Adrenal gland (tissue), 12 donors: Measurements from ENCODE around the gene PSMG1. TPM values are rescaled to one million over a fixed set of nuclear protein-coding genes. Genes with fewer than 3 reads are reported as not detected.

ENCODE experiments used
- DNase-seq, 7 donors: peaks; one replicate each; pipeline ENCODE4 v3.0.0-alpha.2; 2019 to 2020
- H3K27ac ChIP-seq, 5 donors: fragments of 200-600 bp; sonication (generic) in 4 of 5; 1 replicate in 3 of 5; 2 replicates in 2 of 5; pipeline versions ENCODE4 v1.5.1 to v1.8.0; 2016 to 2020; ENCODE audit warnings: mild to moderate bottlenecking in 1 of 5
- H3K27me3 ChIP-seq: fragments of 200-600 bp; 2 replicates; pipeline ENCODE4 v1.8.0; 2021
- H3K36me3 ChIP-seq, 2 donors: fragments of 200-600 bp; replicated peaks in 1 of 2; 1 replicate in 1 of 2; 2 replicates in 1 of 2; pipeline versions ENCODE4 v1.5.1 to v1.8.0; 2018 to 2022
- H3K4me1 ChIP-seq, 2 donors: fragments of 200-600 bp; replicated peaks in 1 of 2; 1 replicate in 1 of 2; 2 replicates in 1 of 2; pipeline versions ENCODE4 v1.5.1 to v1.8.0; 2018 to 2021
- H3K4me3 ChIP-seq, 4 donors: fragments of 200-600 bp; sonication (generic) in 3 of 4; one replicate each; pipeline ENCODE4 v1.5.1; 2016 to 2018
- H3K9me3 ChIP-seq, 3 donors: fragments of 200-600 bp; sonication (generic) in 1 of 3; replicated peaks in 1 of 3; 1 replicate in 2 of 3; 2 replicates in 1 of 3; pipeline versions ENCODE4 v1.5.1 to v1.8.0; 2016 to 2021
- CTCF ChIP-seq, 6 experiments: fragments of 450-650 bp in 4 of 6; fragments of 200-600 bp in 2 of 6; sonication (generic) in 1 of 6; IDR thresholded peaks; 1 replicate in 5 of 6; 2 replicates in 1 of 6; pipeline versions ENCODE4 v1.5.1 to v1.8.0; 2016 to 2021; ENCODE audit warnings: antibody characterized with exemption in 6 of 6, mild to moderate bottlenecking in 2 of 6, moderate library complexity in 1 of 6
- POLR2A ChIP-seq, 2 donors: fragments of 450-650 bp; IDR thresholded peaks; one replicate each; pipeline ENCODE4 v1.6.1; 2017; ENCODE audit warnings: antibody characterized with exemption in 2 of 2, mild to moderate bottlenecking in 2 of 2, moderate library complexity in 1 of 2
- WGBS, 4 donors: extraction: QIAGEN DNeasy Blood & Tissue Kit in 2 of 4; methylation state at CpG; one replicate each; pipeline versions ENCODE4 v1.1.5 to v1.1.7; 2013 to 2017; 5-methylcytosine and 5-hydroxymethylcytosine counted together
- intact Hi-C, 2 donors: fragments of 100-400 bp; cut with DNase I; formaldehyde crosslinking; loops; one replicate each; pipeline versions ENCODE4 v1.14.1 to v1.15.0; 2022 to 2023
- polyA plus RNA-seq, 3 donors: library from polyadenylated mRNA; stranded (reverse); fragments of 200-250 nt in 2 of 3; fragments of 350-450 nt in 1 of 3; fragmentation: Illumina TruSeq in 1 of 3; extraction: RNeasy Lipid Tissue Mini Kit (QIAGEN cat#74804) in 1 of 3; gene quantifications; one replicate each; pipeline ENCODE4 v1.2.3, GENCODE V29; 2013 to 2014
- total RNA-seq, 9 donors: library from RNA; depleted of rRNA in 4 of 9; stranded (reverse); fragments of >200 nt in 4 of 9; fragments of 120-200 nt in 1 of 9; fragmentation: NEBNext Ultra II Directional in 1 of 9; extraction: Animal tissue kit (Norgen Biotek cat#: 25700) in 1 of 9; gene quantifications; one replicate each; pipeline versions ENCODE4 v1.1.0 to v1.2.4, GENCODE V29; 2013 to 2023
- donor health status: healthy with polysubstance abuse.
- donor health status: Bipolar disorder and iron deficiency.
- donor health status: DM: yes; HTN: yes; CAD: no.
- donor health status: DM: no; HTN: no; CAD: no.
- donor health status: DM: no; HTN: no; CAD: no.
- donor health status: DM: yes; HTN: yes; CAD: no.

PSMG1 gene
- total and polyA plus RNA-seq, 12 donors = 19.0 to 104 (median 37.3) TPM

- intact Hi-C loops = no loop called here
- Histone ChIP-seq H3K4me3 (no peak overlapping the region), H3K4me1 (peaks cover 0 to 4% of the 10 kb centered on the region in 2 donors), H3K36me3 (peaks cover 0 to 56% of the 10 kb centered on the region in 2 donors), H3K27ac (no peak overlapping the region), H3K9me3 (no peaks in the 10 kb centered on the region), H3K27me3 (no peaks in the 10 kb centered on the region)
- TF ChIP-seq POLR2A (IDR thresholded peaks at IDR 0.05) (no peak), CTCF (IDR thresholded peaks at IDR 0.05) (no peak)
- 81 to 96% (median 93%) methylated on average over 5 of the region's 5 CpGs for WGBS, 4 donors
- no peak for DNase-seq
Observed at GRCh38 chr21:39197448-39198233, 14.4 kb upstream of the PSMG1 start.

GRCh38 chr21:39196838-39197237 is 13.6 kb upstream of the PSMG1 start:
- intact Hi-C loops = no loop called here
- Histone ChIP-seq H3K4me1 (peaks cover 0 to 4% of the 10 kb centered on the region in 2 donors), H3K4me3 (no peak overlapping the region), H3K36me3 (peaks cover 0 to 50% of the 10 kb centered on the region in 2 donors), H3K27ac (no peak overlapping the region), H3K27me3 (no peaks in the 10 kb centered on the region), H3K9me3 (no peaks in the 10 kb centered on the region)
- TF ChIP-seq CTCF (IDR thresholded peaks at IDR 0.05) = no peak
- TF ChIP-seq POLR2A (IDR thresholded peaks at IDR 0.05) = no peak
- DNase-seq = no peak
- WGBS, 4 donors = 87 to 94% (median 91%) methylated on average over 1 of the region's 1 CpG

GRCh38 chr21:39196310-39196709 is 13.1 kb upstream of the PSMG1 start:
- no peak for DNase-seq
- WGBS, 4 donors = 85 to 93% (median 88%) methylated on average over 7 of the region's 7 CpGs
- Histone ChIP-seq H3K9me3 (no peaks in the 10 kb centered on the region), H3K27me3 (no peaks in the 10 kb centered on the region), H3K27ac (no peak overlapping the region), H3K4me3 (no peak overlapping the region), H3K4me1 (peaks cover 0 to 4% of the 10 kb centered on the region in 2 donors), H3K36me3 (peaks cover 0 to 46% of the 10 kb centered on the region in 2 donors)
- TF ChIP-seq CTCF (IDR thresholded peaks at IDR 0.05) (no peak), POLR2A (IDR thresholded peaks at IDR 0.05) (no peak)
- intact Hi-C loops = no loop called here

- no peak for TF ChIP-seq POLR2A (IDR thresholded peaks at IDR 0.05)
- TF ChIP-seq CTCF (IDR thresholded peaks at IDR 0.05) = no peak
- intact Hi-C loops = no loop called here
- no peak overlapping the region for H3K27ac ChIP-seq
- peaks cover 0 to 19% of the 10 kb centered on the region in 2 donors for H3K36me3 ChIP-seq
- 93 to 100% (median 95%) methylated on average over 1 of the region's 1 CpG for WGBS, 4 donors
- H3K4me1 ChIP-seq = peaks cover 0 to 4% of the 10 kb centered on the region in 2 donors
- no peak overlapping the region for H3K4me3 ChIP-seq
- H3K9me3 ChIP-seq = no peaks in the 10 kb centered on the region
- no peak for DNase-seq
- H3K27me3 ChIP-seq = no peaks in the 10 kb centered on the region
Observed at GRCh38 chr21:39193380-39193779, 10.1 kb upstream of the PSMG1 start.
